ENCODE data around the gene FAAH.

The FAAH gene

DNA sequence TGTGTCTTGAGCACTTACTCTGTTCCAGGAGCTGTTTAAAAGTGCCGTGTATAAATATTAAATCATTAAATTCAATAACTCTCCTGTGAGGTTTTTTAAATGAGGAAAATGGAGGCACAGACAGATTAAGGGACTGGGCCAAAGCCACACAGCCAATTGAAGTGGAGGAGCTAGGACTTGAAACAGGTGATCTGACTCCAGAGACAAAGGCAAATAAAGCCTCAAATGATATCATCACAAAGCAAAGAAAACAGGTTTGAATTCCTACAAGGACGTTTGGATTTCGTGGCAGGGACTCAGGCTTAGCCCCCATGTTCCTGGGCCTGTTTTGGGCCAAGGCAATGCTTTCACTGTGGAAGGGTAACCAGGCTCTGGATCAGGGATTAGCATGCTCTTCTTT lies 50.3 kb downstream of the FAAH start:
- no peak for DNase-seq (ENCODE audit: insufficient read length, low spot score)
- no peak for TF ChIP-seq POLR2A (IDR thresholded peaks at IDR 0.05; ENCODE audit: low read depth, low read length)
- no peak for FAIRE-seq

DNA sequence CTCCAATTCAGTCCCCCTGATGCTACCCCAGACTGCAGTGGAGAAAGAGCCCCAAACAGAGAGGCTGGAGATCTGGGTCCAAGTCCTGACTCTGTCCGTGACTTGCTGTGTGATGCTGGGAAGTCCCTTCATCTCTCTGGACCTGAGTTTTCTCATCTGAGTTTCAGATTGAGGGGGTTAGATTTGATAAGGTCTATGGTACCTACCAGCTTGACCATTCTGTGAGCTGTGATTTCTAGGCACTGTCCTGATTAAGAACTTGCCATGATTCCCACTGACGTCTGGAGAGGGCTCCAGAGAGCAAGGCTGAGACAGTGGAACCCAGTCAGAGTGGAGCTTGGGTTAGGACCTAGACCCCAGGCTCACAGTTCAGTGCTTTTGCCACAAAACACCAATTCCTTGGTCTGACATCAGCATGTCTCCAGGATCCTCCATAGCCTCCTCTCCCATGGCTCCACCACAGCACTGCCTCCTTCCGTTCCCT lies 51.7 kb downstream of the FAAH start:
- FAIRE-seq = no peak

DNA sequence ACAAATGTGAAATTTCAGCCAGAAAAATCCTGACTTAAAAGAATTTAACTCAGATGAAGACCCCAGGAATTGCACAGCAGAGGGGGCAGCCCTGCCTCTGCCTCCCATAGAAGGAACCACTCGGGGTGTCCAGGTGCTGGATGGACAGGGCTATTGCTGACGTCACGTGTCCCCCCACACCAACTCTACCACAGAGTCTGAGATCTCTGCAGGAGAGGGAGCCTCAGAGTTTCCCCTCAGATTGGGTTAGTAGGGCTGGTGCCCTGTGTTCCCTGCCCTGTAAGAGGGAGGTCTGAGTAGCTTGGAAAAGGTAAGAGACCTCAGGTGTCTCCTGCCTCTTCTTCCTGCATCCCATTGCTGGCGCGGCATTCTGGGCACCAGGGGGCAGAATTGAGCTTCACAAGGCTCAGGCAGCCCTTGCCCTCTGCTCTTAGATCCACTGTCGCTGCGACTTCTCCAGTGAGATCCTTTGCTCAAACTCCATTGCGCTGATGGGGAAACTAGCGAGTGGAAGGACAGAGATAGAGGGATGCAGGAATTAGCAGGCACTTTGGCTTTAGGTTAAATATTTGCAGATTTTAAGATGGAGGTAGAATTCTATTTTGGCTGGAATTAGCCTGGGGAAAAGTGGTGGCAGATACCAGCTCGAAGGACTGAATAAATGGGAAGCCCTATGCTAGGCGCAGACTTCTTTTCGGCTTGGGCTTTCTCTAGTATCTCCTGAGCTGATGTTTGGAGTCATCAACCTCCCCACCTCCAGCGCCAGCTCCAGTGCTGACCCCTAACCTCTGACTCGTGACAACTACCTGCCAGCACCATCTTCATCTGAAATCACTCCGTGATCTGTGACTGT lies 52.8 kb downstream of the FAAH start:
- DNase-seq (ENCODE audit: insufficient read length, low spot score) = peak; percentile 75
- FAIRE-seq = no peak
- no peak for TF ChIP-seq POLR2A (IDR thresholded peaks at IDR 0.05; ENCODE audit: low read depth, low read length)

More for the DNA sequence above, 51.7 kb downstream of the FAAH start:
- no peak for TF ChIP-seq POLR2A (IDR thresholded peaks at IDR 0.05; ENCODE audit: low read depth, low read length)
- no peak for DNase-seq (ENCODE audit: insufficient read length, low spot score)

DNA sequence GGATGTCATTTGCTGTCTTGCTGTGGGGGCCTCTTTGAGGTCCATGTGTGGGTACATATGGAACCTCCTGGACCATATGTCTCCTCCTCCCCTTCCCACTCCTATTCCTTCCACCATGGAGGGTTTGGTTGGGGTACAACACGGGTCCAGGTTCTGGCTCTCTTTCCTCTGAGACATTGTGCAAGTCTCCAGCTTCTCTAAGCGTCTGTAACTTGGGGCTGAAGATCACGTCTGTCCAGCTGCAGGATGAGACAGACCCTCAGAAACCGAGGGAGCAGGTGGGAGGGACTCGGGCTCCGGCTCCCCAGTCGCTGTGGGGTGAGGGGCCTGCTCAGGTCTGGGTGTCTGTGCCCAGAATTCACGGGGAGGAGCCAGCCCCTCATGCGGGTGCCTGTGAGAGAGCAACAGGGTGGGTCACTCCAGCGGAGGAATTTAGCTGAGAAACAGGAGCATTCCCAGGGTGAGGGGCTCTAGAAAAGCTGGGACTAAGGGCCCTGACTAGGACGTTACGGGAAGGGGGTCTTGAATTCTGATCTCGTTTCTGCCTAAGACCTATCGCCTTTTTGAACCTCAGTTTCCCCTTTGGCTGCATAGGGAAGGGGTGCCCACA lies 53.5 kb downstream of the FAAH start:
- no peak for DNase-seq (ENCODE audit: insufficient read length, low spot score)
- FAIRE-seq = no peak
- TF ChIP-seq POLR2A (IDR thresholded peaks at IDR 0.05; ENCODE audit: low read depth, low read length) = no peak

DNA sequence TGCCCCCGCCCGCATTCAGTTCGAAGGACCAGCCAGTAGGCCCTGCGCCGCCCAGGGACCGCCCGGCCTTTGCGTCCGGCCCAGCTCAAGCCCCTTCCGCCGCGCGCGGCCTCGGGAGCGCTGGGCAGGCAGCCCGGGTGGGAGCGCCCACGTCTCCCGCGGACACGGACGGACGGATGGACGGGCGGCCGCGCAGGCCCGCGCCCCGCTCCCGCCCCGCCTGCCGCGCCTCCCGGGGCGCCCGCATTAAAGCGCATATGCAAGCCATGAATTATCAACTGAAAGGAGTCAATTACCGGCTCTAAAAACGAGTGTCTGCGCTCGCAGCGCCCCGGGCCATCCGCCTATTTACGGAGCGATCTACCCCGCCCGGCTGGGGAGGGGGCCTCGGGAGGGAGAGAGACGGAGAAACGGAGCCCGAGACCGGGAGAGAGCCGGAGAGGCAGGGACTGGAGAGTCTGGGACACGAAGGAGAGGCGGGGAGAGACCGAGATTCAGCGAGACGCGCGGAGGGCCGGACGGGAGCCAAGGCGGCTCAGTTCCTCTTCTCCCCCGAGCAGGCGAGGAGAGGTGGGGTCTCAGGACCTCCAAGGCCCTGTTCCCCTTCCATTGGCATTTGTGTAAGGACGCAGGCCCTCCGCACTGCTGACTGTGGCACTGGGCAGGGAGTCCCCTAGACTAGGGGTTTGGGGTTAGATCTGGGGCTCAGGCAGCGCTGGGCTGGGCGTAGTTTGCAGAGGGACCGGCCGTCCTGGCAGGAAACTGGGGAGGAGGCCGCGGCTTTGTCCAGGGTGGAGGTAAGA lies 54.2 kb downstream of the FAAH start:
- FAIRE-seq (no peak), DNase-seq (ENCODE audit: insufficient read length, low spot score) (no peak)
- no peak for TF ChIP-seq POLR2A (IDR thresholded peaks at IDR 0.05; ENCODE audit: low read depth, low read length)

DNA sequence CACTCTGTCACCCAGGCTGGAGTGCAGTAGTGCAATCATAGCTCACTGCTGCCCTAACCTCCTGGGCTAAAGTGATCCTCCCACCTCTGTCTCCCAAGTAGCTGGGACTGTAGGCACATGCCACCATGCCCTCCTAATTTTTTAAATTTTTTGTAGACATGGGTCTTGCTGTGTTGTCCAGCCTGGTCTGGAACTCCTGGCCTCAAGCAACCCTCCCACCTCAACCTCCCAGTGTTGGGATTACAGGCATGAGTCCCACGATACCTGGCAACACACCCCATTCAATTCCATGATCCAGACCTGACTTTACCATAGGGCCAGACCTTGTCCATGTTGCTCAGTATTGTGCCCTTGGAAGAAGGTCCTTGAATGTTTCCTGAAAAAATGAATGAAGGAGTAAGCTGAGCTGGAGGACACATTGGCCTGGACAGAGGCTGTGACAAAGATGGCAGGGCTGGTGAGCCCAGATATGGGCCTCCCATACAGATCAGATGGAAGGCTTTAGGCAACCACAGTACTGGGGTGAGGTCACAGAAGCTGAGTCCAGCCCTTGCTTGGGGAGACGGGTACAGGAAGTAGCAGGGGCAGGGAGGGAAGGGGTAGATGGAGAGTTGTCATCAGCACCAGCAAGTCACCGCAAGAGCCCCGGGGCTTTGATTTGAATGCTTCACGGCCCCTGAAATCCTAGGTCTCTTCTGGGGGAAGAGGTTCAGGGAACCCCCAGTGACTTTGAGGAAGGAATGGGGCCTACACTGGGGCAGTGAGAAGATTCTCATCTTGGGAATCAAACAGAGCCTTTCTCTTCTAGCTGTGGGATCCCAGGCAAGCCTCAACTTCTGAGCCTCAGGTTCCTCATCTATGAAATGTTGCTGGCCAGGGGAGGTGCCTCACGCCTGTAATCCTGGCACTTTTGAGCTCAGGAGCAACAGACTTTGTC lies 55.4 kb downstream of the FAAH start:
- no peak for FAIRE-seq
- no peak for TF ChIP-seq POLR2A (IDR thresholded peaks at IDR 0.05; ENCODE audit: low read depth, low read length)
- DNase-seq (ENCODE audit: insufficient read length, low spot score) = no peak

DNA sequence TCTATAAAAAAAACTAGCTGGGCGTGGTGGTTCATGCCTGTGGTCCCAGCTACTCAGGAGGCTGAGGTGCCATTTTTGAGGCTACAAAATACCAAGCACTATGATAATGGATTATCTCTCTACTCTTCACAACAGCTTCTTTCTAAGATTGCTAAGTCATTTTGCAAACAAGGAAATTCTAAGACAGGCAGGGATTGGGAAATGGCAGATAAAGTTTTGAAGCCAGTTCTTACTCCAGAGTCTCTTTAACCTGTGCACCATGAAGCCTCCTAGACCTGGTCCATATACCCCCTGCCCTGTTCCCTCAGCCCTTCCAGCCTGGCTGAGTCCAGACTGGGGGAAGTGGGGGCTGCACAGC lies 56.0 kb downstream of the FAAH start:
- TF ChIP-seq POLR2A (IDR thresholded peaks at IDR 0.05; ENCODE audit: low read depth, low read length) = no peak
- DNase-seq (ENCODE audit: insufficient read length, low spot score) (no peak), FAIRE-seq (no peak)

DNA sequence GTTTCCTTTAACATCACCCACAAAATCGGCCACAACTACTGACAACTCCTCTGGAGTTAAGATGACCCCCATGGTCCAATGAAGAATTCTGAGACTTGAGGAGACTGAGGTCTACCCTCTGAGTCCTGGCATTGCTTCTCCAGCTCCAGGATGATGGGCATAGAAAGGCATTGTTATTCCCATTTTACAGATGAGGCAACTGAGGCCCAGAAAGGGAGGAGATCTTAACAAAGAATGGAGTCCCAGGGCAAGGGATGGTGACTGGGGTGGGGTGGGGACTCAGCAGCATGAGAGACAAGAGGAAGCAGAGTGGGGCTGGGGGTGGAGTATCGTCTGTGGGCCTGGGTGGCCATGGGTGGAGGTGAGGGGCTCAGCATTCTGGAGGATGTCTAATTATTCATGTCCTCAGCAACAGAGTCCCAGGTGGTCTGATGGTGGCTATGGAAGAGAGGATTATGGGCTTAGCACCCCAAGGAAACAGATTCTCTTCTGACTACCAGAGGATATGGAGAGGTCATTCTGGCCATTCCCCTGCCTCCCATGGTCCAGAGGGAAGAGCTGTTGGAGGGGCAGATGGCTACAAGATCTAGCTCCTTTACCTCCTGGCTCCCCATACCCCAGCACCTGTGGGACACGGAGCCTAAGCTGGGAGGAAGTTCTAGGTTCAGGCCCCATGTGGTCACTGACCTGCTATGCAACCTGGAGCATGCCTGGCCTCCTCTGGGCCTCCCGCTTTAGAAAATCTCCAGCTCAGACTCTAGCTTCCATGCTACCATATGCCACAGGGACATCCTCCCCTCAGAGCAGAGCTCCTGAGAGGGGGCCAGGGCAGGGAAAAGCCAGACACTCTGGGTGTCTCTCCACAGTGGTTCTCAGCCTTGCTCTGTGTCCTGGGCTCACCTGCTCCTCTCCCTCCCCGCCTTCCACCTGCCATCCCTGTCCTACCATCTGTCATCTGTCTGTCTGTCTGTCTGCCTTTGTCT lies 58.1 kb downstream of the FAAH start:
- FAIRE-seq (no peak), DNase-seq (ENCODE audit: insufficient read length, low spot score) (no peak)
- TF ChIP-seq POLR2A (IDR thresholded peaks at IDR 0.05; ENCODE audit: low read depth, low read length) = no peak

DNA sequence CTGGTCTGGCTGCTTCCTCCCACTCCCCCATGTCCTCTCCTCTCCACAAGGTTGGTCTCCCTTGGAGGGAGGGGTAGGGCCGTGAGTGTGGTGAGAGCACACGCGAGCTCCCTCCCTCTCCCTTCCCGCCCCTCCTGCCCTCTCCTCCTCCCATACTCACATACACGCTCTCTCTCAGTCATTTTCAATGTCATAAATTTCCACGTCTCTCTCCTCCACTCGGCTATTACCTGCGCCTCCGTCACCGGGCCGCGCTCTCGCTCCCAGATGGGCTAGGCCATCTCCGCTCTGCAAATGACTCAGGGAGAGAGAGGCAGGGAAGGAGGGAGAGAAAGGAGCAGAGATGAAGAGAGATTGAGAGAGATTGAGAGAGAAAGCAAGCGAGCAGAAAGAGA lies 58.8 kb downstream of the FAAH start:
- no peak for DNase-seq (ENCODE audit: insufficient read length, low spot score)
- no peak for TF ChIP-seq POLR2A (IDR thresholded peaks at IDR 0.05; ENCODE audit: low read depth, low read length)

DNA sequence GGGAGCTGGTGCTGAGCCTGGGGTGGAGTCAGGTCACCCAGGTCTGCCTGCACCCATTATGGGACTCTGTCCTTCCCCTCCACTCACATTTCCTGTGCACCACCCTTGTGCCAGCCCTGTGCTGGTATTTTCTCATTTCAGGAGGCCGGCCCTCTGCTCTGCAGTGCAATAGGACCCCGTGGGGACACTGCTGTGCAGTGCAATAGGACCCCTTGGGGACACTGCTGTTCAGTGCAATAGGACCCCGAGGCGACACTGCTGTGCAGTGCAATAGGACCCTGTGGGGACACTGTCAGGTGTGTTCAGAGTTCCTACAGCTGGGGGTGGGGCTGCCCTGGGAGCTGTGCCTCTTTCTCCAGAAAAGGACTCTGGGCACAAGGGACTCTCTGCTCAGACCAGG lies 59.3 kb downstream of the FAAH start:
- no peak for FAIRE-seq
- DNase-seq (ENCODE audit: insufficient read length, low spot score) = no peak
- TF ChIP-seq POLR2A (IDR thresholded peaks at IDR 0.05; ENCODE audit: low read depth, low read length) = no peak

More for the DNA sequence above, 58.8 kb downstream of the FAAH start:
- FAIRE-seq = no peak

DNA sequence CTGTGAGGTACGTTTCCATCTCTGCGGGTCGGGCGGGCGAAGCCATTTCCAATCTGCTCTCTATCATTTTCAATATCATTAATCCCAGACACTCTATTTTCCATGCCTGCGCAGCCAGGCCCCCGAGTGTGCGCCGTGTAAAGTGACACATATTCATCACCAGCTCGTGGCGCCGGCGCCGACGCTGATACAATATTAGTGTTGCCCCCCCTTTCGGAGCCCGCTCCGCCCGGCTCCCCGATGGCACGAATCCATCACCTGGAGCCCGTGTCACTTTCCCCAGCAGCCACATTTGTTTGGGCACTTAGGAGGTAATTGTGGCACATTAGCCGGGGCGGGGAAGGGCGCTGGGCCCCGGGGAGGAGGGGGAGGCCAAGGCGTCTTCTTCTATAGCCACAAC lies 61.8 kb downstream of the FAAH start:
- FAIRE-seq (no peak), DNase-seq (ENCODE audit: insufficient read length, low spot score) (no peak)
- TF ChIP-seq POLR2A (IDR thresholded peaks at IDR 0.05; ENCODE audit: low read depth, low read length) = no peak

DNA sequence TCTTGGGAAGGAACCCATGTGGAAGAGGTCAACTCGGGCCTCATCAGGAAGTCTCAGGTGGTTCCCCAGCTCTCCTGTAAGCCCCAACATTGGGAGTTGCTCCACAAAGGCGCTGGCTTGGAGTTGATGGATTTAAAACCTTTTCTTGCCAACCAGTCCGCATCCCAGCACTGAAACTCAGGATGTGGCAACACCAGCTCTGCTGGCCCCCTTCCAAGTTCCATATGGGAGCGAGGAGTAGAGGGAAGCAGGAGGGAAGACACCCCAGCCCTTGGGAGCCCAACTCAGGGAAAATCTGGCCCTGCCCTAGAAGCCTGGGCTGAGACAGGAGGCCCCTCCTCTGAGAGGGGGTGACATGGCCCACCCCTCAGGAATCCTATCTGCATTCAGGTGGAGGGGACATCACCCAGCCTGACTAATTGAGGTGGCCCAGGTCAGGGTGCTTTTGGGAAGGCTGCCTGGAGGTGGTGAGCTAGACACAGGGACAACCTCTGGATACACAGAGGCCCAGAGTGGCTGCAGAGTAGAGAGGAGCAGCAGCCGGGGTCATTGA lies 62.4 kb downstream of the FAAH start:
- FAIRE-seq (no peak), DNase-seq (ENCODE audit: insufficient read length, low spot score) (no peak)
- no peak for TF ChIP-seq POLR2A (IDR thresholded peaks at IDR 0.05; ENCODE audit: low read depth, low read length)
